Measurements from ENCODE around the gene ADAMTS16.

The ADAMTS16 gene

DNA sequence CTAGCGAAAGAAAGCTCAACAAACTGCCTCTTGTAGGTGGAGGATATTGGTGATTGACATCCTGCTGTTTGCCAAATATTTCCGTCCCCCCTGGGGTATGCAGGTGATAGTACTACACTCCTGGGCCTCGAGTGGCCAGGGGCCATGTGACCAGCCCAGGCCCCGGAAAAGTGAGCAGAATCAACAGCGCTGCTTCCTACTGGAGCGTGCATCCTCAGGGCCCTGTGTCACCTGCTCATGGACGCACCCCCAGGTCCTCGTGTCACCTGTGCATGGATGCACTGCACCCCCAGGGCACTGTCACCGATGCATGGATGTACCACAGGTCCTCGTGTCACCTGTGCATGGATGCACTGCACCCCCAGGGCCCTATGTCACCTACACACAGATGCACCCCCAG, 43.8 kb downstream of the ADAMTS16 start:
- no peak for DNase-seq

DNA sequence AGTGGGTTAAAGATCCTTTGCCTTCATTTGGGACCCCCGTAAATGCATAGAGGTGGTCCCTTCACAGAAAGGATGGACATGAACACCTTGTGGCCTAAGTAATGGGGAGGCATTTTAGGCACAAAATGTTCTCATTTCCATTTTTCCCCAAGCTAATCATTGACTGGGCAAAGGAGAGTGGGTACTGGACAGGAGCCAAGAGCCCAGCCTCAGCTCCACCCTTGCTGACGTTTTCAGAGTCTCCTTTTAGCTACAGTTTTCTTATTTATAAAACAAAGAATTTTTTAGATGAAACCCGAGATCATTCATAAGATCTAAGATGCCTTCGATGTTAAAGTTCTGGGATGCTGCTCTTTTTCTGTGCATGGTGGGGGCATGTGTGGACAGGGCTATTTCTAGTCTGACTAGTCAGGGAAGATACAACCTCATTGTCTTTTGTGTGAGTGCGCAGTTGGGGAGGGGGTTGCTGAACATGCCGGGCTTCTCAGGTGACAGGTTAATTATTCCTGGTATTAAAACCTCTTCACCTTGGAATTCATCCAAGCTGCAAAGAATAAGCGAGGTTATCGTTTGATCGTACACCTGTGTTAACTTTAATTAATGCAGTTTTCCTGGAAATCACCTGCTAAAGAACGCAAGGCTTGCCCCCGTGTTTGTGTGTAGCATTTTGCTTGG, 48.4 kb downstream of the ADAMTS16 start:
- no peak for DNase-seq

DNA sequence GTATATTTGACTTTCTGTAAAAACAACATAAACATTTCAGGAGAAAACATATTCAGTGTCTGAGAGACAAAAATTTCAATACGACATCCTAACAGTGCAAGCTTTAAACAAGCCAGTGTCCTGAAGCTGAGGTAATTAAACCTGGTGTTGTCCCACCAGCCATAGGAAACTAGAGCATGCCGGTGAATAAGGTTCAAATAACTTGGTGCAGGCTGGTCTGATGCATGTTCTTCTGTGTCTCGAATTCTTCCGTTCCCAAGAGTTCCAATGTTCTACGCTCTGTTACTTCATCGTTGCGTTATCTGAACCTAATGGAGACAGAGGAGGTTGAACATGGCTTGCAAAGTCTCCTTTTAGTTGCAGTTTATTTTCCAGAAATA, 48.9 kb downstream of the ADAMTS16 start:
- no peak for DNase-seq

DNA sequence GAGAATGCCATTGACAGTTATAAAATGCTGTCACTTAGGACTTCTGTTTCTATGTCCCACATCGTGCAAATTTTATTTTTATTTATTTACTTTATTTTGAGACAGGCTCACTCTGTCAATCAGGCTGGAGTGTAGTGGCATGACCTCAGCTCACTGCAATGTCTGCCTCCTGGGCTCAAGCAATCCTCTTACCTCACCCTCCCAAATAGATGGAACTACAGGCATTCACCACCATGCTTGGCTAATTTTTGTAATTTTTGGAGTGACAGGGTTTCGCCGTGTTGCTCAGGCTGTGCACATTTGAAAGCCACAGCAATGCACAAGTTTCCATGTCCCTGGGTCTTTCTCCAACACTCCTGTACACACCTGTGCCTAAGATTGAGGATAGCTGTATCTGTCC, 51.8 kb downstream of the ADAMTS16 start:
- DNase-seq, result no peak

DNA sequence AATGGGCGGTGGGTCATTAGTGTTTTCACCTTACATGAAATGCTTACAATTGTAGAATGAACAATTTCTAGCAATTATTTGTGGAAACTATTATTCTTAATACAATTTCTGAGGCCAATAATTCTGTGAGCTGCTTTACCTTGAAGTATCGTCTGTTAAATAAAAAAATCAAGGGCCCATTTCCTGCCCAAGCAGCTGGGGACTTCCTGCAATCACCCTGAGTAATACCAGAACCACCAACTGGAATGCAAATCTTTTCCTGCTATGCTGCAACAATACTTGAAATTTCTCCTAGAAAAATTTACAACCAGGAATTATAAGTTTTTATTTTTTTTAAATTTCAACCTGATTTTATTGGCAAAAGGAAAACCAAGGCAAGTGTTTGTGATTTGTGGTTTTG, 52.6 kb downstream of the ADAMTS16 start:
- DNase-seq, result no peak

DNA sequence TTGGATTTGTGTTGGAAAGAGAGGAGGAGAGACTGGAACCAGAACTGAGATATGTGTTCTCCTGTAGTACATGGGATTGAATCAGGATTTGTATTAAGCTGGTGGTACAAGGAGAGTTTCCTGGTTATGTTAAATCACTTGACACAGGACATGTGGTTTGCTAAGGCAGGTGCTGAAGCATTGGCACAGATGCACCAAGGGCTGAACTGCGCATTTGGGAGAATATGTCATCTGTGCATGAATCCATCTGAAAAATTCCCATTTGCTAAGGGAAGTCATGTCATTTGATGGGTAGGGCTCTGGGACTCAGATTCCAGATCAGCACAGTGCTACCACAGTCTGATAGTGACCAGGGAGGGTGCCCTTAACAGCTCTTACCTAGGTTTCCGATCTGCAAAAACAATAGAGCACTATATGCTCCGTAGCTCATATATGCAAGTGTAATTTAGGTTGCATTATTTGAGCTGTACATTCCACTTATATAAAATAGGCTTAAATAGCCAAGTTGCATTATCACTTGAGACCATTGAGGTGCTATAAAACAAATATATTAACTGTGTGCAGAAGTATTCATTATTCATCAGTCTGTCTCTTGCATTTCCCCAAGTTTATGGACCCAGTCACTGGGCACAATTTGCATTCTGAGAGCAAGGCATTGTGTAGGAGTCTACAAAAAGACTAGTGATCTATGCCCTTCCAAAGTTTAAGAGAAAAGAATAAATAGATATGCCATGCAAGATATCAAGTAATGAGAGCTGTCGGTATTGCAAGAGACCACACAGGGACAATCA, 55.2 kb downstream of the ADAMTS16 start:
- DNase-seq, result no peak

DNA sequence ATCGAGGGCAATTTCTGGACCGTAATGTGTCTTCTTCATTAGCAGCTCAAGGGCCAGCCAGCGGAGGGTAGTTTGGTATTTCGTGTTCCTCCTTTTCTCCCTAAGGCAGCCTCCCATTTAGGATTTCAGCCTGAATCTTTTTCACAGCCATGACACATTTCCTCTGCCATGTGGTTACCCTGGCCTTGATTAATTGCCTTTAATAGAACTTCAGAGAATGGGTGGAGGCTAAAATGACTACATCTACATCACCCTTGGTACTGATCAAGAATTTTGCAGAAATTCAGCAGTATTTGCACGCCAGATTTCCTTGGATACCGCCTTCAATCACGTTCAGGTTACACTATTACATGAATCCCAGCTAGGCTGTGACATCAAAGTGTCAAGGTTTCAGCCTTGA, 58.0 kb downstream of the ADAMTS16 start:
- no peak for DNase-seq

DNA sequence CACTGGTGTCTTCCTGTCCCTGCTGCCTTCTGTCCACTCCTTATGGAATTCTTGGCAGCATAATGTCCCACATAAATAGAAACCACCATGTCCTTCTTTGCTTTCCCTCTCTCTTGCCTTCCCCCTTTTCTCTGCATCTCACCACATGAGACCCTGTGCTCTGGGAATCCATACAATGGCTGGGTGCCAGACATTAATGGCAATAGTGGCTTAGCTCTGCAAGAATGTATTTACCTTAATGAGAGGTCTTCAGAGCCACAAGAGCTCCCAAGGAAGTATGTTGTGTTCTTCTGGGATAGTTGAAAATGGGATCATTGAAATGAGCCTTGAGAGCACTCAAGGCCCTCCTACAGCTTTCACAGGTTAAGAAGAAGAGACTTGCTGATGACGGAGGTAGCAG, 58.7 kb downstream of the ADAMTS16 start:
- no peak for DNase-seq

DNA sequence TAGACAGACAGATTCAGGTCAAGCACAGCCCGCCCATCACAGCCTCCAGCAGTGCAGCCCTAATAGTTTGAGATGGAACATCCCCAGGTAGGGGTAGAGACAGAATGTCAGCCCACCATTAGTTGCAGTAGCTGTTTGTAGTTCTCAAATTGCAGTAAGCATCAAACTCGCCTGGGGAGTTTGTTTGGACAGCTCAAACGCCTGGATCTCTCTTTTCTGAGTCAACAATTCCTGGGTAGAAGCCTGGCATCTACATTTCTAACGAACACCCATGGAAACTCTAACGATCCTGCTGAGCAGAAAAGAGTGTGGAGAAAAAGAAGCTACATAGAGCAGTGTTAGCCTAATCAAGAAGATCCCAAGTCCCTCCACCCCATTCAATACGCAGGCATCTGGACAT, 59.4 kb downstream of the ADAMTS16 start:
- DNase-seq, result no peak

DNA sequence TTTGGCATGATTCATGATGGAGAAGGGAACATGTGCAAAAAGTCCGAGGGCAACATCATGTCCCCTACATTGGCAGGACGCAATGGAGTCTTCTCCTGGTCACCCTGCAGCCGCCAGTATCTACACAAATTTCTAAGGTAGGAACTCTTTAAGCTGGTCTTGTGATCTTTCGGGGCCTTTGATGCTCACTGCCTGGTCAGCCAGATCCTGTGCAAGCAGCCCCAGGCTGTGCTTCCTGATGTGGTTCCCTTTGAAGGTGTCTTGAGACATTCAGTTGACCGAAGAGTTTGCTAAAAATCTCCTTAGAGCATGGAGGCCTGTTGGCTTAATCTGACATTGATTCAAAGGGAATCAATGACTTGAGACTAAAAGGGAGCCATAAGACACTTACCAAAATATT, 60.0 kb downstream of the ADAMTS16 start:
- no peak for DNase-seq

DNA sequence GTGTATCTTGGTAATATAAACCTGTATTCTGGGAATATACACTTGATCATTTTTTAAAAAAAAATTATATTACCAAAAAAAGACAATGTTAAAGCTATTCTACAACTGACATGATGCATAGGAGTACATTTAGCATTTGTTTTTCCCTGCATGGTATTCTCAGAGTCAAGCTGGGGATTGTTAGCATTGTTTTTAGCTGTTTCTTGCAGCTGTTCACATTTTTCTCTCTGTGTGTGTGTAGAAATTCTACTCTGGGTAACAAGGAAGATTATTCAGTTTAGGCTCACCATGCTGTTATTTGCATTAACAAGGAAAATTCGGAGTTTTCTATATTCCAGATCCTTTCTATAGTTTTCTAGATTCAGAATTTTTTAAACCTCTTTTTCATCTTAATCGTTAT, 62.2 kb downstream of the ADAMTS16 start:
- no peak for DNase-seq

DNA sequence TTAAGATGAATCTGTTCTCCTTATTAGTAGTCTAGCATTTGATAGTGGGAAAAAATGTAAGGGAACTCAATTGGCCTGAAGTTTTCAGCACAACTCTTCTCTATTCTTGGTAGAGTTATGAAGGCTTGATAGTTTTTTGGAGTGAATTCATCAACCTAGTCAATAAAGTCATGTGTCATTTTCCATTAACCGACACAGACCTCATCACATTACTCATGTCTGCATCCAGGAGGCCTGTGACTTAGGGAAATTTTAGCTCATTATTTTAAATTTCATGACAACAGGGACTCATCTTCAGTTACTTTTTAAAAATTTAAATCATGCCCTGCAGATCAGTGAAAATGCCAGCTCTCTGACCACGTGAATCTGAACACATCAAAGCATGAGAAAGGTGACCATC, 63.3 kb downstream of the ADAMTS16 start:
- DNase-seq, result no peak

DNA sequence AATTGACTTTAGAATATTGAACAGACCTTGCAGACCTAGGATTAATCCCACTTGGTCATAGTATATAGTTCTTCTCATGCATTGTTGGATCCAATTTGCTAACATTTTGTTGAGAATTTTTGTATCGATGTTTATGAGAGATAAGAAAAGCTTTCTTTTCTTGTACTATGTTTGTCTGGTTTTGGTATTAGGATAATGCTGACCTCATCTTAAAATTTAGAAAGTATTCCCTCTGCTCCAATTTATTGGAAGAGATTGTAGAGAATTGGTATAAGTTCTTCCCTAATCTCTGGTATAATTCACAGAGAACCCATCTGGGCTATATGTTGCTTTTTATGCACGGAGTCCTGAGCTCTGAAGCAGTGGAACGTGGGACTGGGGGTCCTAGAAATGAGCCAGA, 67.7 kb downstream of the ADAMTS16 start:
- DNase-seq, result no peak

DNA sequence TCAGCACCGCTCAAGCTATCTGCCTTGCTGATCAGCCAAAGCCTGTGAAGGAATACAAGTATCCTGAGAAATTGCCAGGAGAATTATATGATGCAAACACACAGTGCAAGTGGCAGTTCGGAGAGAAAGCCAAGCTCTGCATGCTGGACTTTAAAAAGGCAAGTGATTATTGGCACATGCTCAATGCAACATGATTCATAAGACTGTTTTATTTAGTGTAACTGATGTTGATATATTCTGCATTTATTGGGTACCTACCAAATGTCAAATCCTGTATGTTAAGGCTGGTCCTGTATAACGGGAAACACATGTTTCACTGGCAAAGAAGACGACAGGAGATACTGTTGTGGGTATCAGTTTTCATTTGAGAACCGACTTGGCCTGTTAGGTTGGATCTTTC, 69.0 kb downstream of the ADAMTS16 start:
- DNase-seq, result no peak

DNA sequence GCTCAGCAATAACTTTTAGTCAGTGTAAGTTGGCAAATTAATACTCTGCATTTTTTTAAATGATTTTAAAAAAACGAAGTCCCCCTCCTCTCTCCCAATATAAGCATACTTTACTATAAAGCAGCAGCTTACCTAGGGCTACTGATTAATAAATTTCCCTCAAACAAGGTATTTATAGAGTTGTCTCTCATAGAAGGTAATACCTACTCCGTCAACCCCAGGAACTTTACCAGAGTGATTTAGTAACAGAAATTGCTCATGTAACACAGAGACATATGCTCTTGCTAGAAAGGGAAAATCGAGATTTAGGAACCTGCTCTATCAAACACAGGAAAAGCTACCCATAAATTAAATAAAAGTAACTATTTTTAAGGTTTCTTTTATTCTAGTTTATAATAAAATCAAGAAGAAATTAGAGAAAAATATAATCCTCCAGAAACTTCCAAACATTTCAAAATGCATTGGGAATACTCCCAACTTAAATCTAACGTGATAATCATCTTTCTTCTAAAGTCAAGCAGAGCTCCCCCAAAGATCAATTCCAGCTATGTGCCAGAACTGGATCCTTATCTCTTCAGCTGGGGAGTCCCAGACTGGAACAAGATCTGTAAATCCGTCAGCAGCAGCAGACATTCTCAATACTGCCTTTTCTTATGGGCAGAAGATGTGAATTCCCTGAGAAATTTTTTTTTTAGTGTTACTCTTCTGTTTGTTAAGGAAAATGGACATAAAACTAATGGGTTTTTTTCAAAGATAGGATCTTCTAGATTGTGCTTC, 69.6 kb downstream of the ADAMTS16 start:
- no peak for DNase-seq

DNA sequence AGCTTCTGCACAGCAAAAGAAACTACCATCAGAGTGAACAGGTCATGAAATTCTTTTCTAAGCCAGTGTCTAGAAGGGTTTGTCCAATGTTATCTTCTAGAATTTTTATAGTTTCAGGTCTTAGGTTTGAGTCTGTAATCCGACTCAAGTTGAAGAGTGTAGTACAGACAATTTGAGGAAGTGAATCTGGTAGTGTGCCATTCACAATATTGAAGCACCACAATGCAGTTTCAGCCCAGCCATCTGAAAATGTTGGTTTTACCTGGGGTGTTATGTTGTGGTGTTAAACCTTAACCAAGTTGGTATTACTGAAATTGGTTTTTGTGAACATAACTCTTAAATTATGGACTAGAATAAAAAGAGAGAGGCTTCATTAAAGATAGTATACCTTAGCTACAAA, 77.2 kb downstream of the ADAMTS16 start:
- no peak for DNase-seq

DNA sequence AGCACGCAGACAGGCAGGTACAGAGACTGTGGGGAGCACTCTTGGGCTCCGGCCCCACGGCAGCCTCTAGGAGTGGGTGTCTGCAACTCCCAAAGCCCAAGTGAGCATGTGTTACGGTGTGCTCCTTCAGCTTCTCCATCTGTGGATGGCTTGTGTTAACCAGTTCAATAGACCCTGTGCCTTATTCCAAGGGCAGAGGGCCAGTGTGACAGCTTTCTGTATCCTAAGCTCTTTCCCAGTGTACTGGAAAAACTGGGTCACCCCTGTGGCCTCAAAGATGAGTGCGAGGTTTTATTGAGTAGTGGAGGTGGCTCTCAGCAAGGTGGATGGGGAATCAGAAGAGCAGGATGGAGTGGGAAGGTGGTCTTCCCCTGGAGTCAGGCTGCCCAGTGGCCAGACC, 78.3 kb downstream of the ADAMTS16 start:
- DNase-seq, result no peak

DNA sequence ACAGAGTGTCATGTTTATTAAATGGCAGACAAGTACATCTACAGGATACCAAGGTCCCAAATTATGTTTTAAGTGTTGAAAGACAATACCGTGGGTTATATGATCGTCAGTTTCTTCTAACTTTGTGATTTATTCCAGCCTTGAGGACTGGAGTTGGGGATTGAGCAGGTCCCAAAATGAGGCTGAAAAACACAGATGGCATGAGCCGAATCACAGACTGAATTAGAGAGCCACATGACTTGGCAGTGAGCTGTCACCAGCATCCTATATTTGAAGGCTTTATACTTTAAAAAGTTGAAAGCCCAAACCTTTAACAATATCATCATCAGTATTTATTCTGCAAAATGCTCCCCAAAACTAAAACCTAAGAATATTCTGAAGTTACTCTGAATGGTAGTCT, 79.4 kb downstream of the ADAMTS16 start:
- no peak for DNase-seq

DNA sequence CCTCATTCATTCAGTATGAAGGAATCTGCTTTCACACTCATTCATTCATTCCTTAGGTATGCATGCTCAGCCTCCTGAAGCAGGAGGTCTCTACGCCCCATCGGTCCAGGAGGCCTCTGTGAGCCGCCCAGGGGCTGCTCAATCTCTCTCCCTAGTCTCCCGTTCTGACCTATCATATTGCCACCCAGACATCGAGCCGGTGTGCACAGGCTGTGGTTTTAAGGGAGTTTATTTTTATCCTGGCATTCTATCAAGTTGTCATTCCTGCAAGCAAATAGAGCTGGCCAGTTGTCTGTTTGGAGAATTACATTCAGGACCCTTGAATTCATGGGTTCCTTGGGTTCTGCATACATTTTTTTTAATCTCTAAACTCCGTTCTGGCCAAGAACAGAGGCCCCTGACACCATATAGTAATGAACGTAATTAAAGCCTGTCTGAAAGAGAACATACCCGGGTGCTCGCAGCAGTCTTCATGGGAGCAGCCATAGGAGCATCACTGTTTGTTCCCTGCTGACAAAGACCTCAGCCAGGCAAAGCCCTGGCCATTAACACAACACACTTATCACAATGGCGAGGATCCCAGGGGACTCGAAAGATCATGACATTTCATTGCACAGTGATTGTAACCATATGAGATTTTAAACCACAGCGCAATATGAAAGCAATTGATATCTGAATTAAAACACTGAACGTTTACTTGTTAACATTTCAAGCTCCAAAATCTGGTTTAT, 80.9 kb downstream of the ADAMTS16 start:
- DNase-seq, result no peak

DNA sequence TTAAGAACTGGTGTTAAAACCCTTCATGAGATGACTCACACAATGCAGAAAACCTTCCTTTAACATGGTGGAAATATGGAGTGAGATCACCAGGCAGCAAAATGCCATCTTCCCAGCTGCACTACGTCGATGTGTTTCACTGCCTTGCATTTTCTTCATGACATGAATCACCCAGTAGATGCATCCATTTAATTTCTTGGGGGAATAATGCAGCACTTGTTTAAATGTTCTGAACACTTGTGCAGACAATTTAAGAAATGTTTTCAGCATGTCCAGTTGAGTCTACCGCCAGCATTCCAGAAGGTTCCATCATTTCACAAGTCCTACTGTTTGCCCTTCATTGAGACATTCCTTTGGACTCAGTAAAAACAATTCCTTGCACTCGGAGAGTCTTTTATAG, 81.6 kb downstream of the ADAMTS16 start:
- no peak for DNase-seq

DNA sequence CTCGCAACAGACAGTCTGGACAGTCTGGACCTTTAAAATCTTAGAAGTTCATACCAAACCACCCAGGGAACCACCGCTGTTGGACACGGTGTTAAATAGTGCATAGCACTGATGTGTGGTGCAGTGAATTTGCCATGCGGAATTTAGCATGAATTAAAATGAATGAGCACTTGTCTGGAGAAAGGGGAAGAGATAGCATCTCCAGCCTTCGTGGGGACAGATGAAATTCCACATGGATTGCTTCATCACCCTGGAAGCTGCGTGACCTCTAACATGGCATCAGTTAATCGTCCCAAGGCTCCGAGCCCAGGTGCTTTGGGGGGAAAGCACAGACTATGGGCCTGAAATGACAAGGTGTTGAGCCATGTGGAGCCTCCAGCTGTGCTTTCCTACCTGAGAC, 91.4 kb downstream of the ADAMTS16 start:
- no peak for DNase-seq

DNA sequence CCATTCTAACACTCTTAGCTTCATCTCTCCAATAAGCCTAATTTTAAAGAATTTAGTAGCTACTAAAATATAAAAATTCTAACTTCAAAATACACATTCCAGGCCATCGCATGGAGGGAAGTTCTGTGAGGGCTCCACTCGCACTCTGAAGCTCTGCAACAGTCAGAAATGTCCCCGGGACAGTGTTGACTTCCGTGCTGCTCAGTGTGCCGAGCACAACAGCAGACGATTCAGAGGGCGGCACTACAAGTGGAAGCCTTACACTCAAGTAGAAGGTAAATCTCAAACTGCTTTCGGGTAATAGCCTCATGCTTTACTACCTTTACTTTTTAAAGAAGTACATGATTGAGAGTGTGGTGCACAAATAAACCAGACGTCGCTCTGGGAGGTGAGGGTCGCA, 94.8 kb downstream of the ADAMTS16 start:
- no peak for DNase-seq

DNA sequence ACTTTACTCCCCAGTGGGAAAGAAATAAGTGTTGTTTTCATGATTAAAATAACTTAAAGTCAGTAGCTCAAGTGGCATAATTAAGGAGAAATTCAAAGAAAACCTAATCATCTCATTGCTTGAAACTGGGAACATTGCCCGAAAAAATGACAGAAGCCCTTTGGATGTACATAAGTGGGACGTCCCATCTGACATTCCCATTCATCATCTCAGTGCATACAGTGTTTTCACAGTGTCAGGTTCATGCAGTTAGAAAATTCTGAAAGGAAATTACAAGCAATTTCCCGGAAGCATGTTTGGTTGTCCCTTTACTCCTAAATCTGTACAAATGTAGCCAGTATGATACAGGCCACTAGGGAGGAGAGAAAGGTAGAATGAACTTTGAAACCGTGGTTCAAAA, 95.6 kb downstream of the ADAMTS16 start:
- DNase-seq, result no peak

All from NCI-H446 (cell line).